Measurements from ENCODE around the gene C17orf113. TPM values are rescaled to one million over a fixed set of nuclear protein-coding genes. Genes with fewer than 3 reads are reported as not detected.

The C17orf113 gene
- total and polyA plus RNA-seq, 2 of the 13 experiments (the other 11 are each of a cell fraction or from before 2014, with no cell fraction given): 0.87 to 1.1 TPM

GRCh38 chr17:42050393-42051012 lies at the start of gene C17orf113 (continued):
- TF ChIP-seq IRF9 (CRISPR knock-in tag; IDR thresholded peaks at IDR 0.05; ENCODE audit: borderline replicate concordance) (peak; percentile 63; the same call in 1 of the 2 replicates), ZNF382 (CRISPR knock-in tag; IDR thresholded peaks at IDR 0.05; ENCODE audit: borderline replicate concordance) (no peak), ZNF263 (CRISPR knock-in tag; IDR thresholded peaks at IDR 0.05) (peak; percentile 38; the same call in 1 of the 2 replicates), ATF7 (IDR thresholded peaks at IDR 0.05) (no peak), ATF7 (CRISPR knock-in tag; IDR thresholded peaks at IDR 0.05) (0 out of 2 replicates have a peak, but pooled peaks have one; percentile 7), TFDP2 (CRISPR knock-in tag; IDR thresholded peaks at IDR 0.05) (peak; percentile 43)

DNA sequence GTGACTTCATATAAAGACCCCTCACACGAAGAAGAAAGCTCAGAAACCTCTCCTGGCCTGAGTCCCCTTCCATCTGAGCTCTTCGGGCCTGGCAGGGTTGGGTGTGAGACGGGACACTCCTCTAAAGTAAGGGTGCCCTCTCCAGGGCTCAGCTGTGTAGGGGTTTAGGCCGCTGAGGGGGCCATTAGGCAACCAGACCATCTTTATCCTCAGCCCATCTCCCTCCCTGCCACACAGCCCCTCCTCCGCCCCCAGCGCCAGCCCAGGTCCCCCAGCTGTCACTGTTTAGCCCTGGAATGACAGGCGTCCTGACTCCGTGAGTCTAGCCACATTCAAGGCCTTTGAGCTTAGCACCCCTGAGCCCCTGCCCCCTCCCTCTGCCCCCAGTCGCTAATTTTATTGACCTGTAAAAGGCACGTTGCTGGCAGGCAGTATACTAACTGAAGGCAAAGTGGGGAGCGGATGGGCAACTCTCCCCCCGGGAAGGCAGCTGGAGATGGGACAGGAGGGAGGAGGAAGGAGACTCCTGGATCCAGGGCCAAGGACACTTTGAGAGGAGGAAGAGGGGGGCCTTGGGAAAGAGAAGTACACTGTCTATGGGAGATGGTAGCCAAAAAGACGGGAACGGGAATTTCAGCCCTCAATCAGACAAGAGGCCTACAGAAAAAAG lies 48.5 kb upstream of the C17orf113 start:
- Histone ChIP-seq H3K4me1 (ENCODE audit: insufficient read depth, low read length) (peaks cover 59% of the 10 kb centered on the region), H3K9ac (ENCODE audit: insufficient read depth, low read depth, low read length) (no peak overlapping the region; the same call in 1 of the 2 replicates), H3K36me3 (replicated peaks in 1 of 2; ENCODE audit: control insufficient read depth in 1 of 2, insufficient read depth in 2 of 2, low read length in 2 of 2) (no peaks in the 10 kb centered on the region), H3K27ac (ENCODE audit: extremely low read length, insufficient read depth, low read length) (no peak overlapping the region), H3K4me3 (replicated peaks in 1 of 3; ENCODE audit: insufficient read depth in 1 of 3, low read depth in 2 of 3, low read length in 3 of 3) (peak overlapping the region in 2 of 3 experiments; percentile 14 to 56; a peak in 2 of 6 replicates), H3K4me2 (ENCODE audit: low read depth, low read length) (peak overlapping the region; percentile 65), H3K79me2 (ENCODE audit: insufficient read depth, low read length) (no peaks in the 10 kb centered on the region), H4K20me1 (ENCODE audit: insufficient read depth, low read length) (no peaks in the 10 kb centered on the region), H3K9me3 (ENCODE audit: low read length) (no peaks in the 10 kb centered on the region), H3K27me3 (ENCODE audit: control insufficient read depth in 1 of 2, insufficient read depth in 2 of 2, low read length in 2 of 2) (peaks cover 6 to 55% of the 10 kb centered on the region in 2 experiments; a peak in 4 of 5 replicates), H2AFZ (ENCODE audit: low read length) (no peak overlapping the region)
- BruUV-seq (replicated peaks): no TSS peak
- TF ChIP-seq RARA (CRISPR knock-in tag; IDR thresholded peaks at IDR 0.05) (no peak), PATZ1 (CRISPR knock-in tag; IDR thresholded peaks at IDR 0.05) (peak; percentile 61; the same call in 1 of the 2 replicates), ZNF430 (CRISPR knock-in tag; IDR thresholded peaks at IDR 0.05) (0 out of 2 replicates have a peak, but pooled peaks have one; percentile 13), LCORL (IDR thresholded peaks at IDR 0.05) (no peak), LCORL (CRISPR knock-in tag; IDR thresholded peaks at IDR 0.05) (peak; percentile 25; the same call in 1 of the 2 replicates), STAG1 (CRISPR knock-in tag; IDR thresholded peaks at IDR 0.05) (peak; percentile 41), CTCF (CRISPR knock-in tag; IDR thresholded peaks at IDR 0.05) (peak; percentile 39), TEAD3 (CRISPR knock-in tag; optimal IDR thresholded peaks at IDR 0.05; ENCODE audit: borderline replicate concordance) (peak; percentile 45)
- TF ChIP-seq, protein P1, sequence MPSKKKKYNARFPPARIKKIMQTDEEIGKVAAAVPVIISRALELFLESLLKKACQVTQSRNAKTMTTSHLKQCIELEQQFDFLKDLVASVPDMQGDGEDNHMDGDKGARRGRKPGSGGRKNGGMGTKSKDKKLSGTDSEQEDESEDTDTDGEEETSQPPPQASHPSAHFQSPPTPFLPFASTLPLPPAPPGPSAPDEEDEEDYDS (CRISPR knock-in tag; IDR thresholded peaks at IDR 0.05): no peak
- WGBS (ENCODE audit: low lambda C conversion rate): 7% methylated on average over 13 of the region's 14 CpGs
- FAIRE-seq (no peak), ATAC-seq (peak; percentile 36), DNase-seq (ENCODE audit: low spot score) (no peak)
- POLR2A ChIA-PET: interaction anchor here (0.7 to 1.0 kb wide), 4 partner anchors 13 to 139 kb away, joined by 3 to 4 read pairs (median 4); partner anchors contain the start of genes CNP and DHX58
- CTCF ChIA-PET (ENCODE audit: low intra/inter-chr PET ratio, low total read pairs): interaction anchor here (0.8 to 7.0 kb wide), 2 partner anchors 26 to 31 kb away, joined by 3 to 125 read pairs; no protein-coding TSS in a partner anchor
- intact Hi-C loops (cut with micrococcal nuclease; ENCODE audit: unreplicated experiment) (no loop called here), in situ Hi-C loops (cut with HindIII; ENCODE audit: extremely low pct_ligation_motif_present, low pct_unique_long_range_greater_than_20kb) (no loop called here)

Measured in HepG2 (cell line).